AG04449 (cell line): ENCODE data around the gene TPBGL.

Experiments used
- CTCF ChIA-PET: fragments of 350-600 bp; formaldehyde crosslinking; extraction: SDS; loops from one replicate; lab custom pipeline; 2021; ENCODE audit warnings: antibody characterized with exemption; lab: Yijun Ruan, JAX
- POLR2A ChIA-PET: fragments of 400-600, 350-600 bp; formaldehyde crosslinking; extraction: SDS; loops from one replicate; lab custom pipeline; 2020; ENCODE audit warnings: antibody characterized with exemption, inconsistent platforms; lab: Yijun Ruan, JAX
- DNase-seq: peaks from one replicate; pipeline ENCODE4 v3.0.0-alpha.2; 2010; ENCODE audit warnings: low read depth, low spot score
- H3K4me3 ChIP-seq: 2 replicates; pipeline ENCODE4 v1.5.1; 2011; ENCODE audit warnings: low read depth, mild to moderate bottlenecking, control low read depth, low read length
- TF ChIP-seq, protein P1 (sequence below): IDR thresholded peaks from one replicate; pipeline ENCODE4 v1.5.1; 2011; ENCODE audit warnings: mild to moderate bottlenecking, moderate library complexity, low read length, control low read depth, inconsistent platforms; ENCODE audit not compliant: insufficient read depth; ENCODE audit errors: missing control alignments

TPBGL gene

DNA sequence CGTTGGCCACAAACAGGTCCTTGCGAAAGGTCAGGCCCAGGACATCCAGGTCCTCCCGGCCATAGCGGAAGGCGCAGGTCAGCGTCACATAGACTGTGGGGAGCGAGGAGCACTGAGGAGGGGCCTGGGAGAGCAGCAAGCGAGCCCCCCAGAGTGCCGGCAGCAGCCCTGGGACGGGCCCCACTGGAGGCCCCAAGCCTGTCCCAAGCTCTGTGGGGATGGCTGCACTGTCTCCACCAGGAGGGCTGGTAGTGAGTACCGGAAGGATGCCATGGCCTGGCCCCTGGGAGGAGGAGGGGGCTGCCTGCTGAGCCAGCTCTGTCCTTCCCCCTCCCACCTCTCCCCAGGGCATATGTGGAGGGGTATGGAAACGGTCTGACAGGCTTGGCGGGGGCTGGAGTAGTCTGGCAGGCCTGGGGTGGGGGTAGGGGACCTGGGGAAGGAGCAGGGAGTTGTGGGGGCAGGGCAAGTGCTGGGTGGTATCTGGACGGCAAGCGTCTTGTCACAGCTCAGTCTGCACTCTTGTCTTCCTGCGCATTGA lies 42.9 kb downstream of the TPBGL start:
- TF ChIP-seq, protein P1, sequence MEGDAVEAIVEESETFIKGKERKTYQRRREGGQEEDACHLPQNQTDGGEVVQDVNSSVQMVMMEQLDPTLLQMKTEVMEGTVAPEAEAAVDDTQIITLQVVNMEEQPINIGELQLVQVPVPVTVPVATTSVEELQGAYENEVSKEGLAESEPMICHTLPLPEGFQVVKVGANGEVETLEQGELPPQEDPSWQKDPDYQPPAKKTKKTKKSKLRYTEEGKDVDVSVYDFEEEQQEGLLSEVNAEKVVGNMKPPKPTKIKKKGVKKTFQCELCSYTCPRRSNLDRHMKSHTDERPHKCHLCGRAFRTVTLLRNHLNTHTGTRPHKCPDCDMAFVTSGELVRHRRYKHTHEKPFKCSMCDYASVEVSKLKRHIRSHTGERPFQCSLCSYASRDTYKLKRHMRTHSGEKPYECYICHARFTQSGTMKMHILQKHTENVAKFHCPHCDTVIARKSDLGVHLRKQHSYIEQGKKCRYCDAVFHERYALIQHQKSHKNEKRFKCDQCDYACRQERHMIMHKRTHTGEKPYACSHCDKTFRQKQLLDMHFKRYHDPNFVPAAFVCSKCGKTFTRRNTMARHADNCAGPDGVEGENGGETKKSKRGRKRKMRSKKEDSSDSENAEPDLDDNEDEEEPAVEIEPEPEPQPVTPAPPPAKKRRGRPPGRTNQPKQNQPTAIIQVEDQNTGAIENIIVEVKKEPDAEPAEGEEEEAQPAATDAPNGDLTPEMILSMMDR = no peak
- ChIA-PET POLR2A (no interaction called here), CTCF (interaction anchor here (1.2 to 16.4 kb wide), 4 partner anchors 9 to 101 kb away, joined by 4 to 534 read pairs (median 72); no protein-coding TSS in a partner anchor)
- no peak overlapping the region for H3K4me3 ChIP-seq
- no peak for DNase-seq

DNA sequence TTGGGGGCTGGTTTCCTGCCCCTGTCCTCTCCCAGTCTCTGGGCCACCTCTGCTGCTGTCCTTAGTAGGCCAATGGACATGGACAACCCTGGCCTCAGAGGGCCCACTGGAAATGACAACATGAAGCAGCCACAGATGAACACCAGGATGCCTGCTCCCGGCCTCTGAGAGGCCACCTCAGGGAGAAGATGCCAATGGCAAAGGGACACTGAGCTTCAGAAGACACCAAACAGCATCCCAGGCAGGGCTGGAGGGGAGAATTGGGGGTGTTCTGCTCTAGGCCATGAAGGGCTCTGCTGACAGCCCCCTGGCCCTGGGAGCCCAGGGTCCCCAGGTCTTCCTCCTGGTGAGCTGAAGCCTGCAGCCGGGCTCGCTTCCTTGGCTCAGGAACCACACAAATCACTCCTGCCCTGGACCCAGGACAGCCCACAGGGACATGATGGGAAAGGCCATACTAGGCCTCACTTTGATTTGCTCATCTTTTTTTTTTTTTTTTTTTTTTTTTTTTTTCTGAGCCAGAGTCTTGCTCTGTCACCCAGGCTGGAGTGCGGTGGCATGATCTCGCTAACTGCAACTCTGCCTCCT lies 45.3 kb downstream of the TPBGL start:
- POLR2A ChIA-PET = no interaction called here
- TF ChIP-seq, protein P1 = no peak

DNA sequence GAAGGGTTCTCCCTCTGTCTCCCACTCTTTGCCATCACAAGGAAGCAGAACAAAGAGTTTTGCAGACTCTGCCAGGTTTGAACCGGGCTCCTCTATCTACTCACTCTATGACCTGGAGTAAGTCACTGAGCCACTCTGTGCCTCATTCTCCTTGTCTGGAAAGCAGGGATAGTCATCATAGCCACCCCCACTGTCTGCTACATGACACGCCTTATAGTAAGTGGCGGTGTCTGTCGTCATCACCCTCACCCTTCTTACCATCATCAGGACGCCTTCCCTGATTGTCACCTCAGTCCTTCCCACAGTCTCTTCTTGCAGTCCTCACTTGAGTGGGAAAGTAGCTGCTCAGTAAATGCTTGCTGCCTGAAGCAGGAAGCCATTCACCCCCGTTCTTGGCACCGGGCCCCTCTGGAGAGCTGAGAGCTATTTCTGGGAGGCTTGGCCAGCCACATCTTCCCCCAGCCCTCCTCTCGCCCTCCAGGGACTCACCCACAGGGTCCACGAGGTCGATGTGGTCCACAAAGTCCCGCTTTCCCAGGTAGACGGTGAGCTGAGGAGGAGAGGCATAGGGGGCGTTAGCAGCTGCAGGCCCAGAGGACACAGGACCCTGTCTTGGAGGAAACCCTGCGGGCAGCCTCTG lies 46.4 kb downstream of the TPBGL start:
- DNase-seq = no peak
- TF ChIP-seq, protein P1 = no peak
- no peak overlapping the region for H3K4me3 ChIP-seq
- ChIA-PET CTCF (interaction anchor here (1.2 to 1.3 kb wide), 2 partner anchors 99 to 102 kb away, joined by 3 to 4 read pairs; no protein-coding TSS in a partner anchor), POLR2A (no interaction called here)

More for the DNA sequence above, 45.3 kb downstream of the TPBGL start:
- DNase-seq = no peak
- CTCF ChIA-PET = interaction anchor here (1.0 to 1.3 kb wide), 4 partner anchors 10 to 103 kb away, joined by 3 to 7 read pairs (median 4); no protein-coding TSS in a partner anchor
- H3K4me3 ChIP-seq = no peak overlapping the region

DNA sequence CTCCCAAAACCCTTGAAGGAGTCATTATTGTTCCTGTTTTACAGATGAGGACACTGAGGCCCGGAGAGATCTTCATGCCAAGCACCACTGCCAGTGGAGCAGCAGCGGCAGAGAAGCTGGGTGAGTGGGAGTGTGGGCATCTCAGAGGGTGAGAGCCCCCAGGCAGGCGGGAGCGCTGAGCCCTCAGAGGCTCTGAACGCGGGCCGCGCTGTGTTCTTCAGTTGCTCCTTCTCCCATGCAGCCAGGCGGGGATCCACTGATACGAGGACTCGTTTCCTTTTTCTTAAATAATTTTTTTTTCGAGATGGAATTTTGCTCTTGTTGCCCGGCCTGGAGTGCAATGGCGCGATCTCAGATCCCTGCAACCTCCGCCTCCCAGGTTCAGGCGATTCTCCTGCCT lies 47.0 kb downstream of the TPBGL start:
- TF ChIP-seq, protein P1 = no peak
- POLR2A ChIA-PET = no interaction called here

DNA sequence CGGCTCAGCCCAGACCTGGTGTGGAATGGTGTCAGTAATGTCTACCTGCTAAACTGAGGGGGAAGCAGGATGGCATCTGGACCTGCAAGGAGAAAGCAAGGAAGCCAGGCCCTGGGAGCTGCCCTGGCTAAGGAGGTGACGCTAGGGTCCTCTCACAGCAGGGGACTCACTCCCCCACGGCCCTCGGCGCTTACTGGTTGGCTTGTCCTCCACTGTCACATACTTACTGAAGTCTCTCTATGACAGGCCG lies 48.9 kb downstream of the TPBGL start:
- ChIA-PET POLR2A (no interaction called here), CTCF (interaction anchor here (1.0 to 9.8 kb wide), 4 partner anchors 8 to 95 kb away, joined by 3 to 78 read pairs (median 8); partner anchors contain the start of gene TPBGL)
- TF ChIP-seq, protein P1 = no peak
- no peak for DNase-seq
- no peak overlapping the region for H3K4me3 ChIP-seq

More for the DNA sequence above, 47.0 kb downstream of the TPBGL start:
- no peak for DNase-seq
- CTCF ChIA-PET = interaction anchor here (4.1 kb wide), 1 partner anchor 97 kb away, joined by 12 read pairs; no protein-coding TSS in a partner anchor
- H3K4me3 ChIP-seq = no peak overlapping the region

DNA sequence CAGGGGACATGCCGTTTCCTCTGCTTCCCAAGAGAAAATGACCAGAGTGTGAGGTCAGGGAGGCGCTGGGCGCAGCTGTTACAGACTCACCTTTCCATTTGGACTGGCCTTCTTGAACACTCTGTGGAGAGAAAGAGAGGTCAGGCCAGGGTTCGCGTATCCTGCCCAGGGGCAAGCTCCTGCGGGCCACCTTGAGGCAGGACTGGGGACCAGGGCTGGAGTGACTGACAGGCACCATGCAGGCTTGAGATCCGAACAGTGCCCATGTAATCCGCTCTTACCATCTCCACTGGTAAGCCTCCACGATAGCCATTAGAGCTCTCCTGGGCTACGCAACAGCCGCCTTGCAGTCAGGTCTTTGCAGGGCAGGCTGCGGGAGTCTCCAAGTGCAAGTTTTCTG lies 49.3 kb downstream of the TPBGL start:
- H3K4me3 ChIP-seq = no peak overlapping the region
- no peak for DNase-seq
- ChIA-PET CTCF (interaction anchor here (1.0 to 9.8 kb wide), 4 partner anchors 9 to 95 kb away, joined by 3 to 78 read pairs (median 10); no protein-coding TSS in a partner anchor), POLR2A (no interaction called here)
- TF ChIP-seq, protein P1 = no peak
